ENCODE results near the gene DHX16. TPM values are rescaled to one million over a fixed set of nuclear protein-coding genes. Genes with fewer than 3 reads are reported as not detected.

Gene DHX16
- total RNA-seq, 1 experiment from 2014 or later = 32.2 TPM

- TF ChIP-seq SP1 (CRISPR knock-in tag; conservative IDR thresholded peaks at IDR 0.05) (peak; percentile 41; the same call in 1 of the 2 replicates), E2F5 (CRISPR knock-in tag; IDR thresholded peaks at IDR 0.05) (peak; percentile 77; the same call in 1 of the 2 replicates), ATF1 (CRISPR knock-in tag; IDR thresholded peaks at IDR 0.05) (no peak), TEAD1 (CRISPR knock-in tag; IDR thresholded peaks at IDR 0.05) (peak; percentile 71; the same call in 1 of the 2 replicates), NR2C2 (CRISPR knock-in tag; IDR thresholded peaks at IDR 0.05) (no peak), GABPB1 (CRISPR knock-in tag; IDR thresholded peaks at IDR 0.05) (0 out of 2 replicates have a peak, but pooled peaks have one; percentile 11), E2F1 (CRISPR knock-in tag; IDR thresholded peaks at IDR 0.05) (no peak), SMAD4 (CRISPR knock-in tag; IDR thresholded peaks at IDR 0.05) (no peak), USF2 (CRISPR knock-in tag; IDR thresholded peaks at IDR 0.05) (no peak; the same call in none of the 2 replicates), FOXK1 (CRISPR knock-in tag; IDR thresholded peaks at IDR 0.05) (no peak; the same call in none of the 2 replicates), CBFB (CRISPR knock-in tag; IDR thresholded peaks at IDR 0.05; ENCODE audit: low read depth) (no peak), NFYB (CRISPR knock-in tag; conservative IDR thresholded peaks at IDR 0.05; ENCODE audit: low read depth) (peak; percentile 65), MLX (CRISPR knock-in tag; IDR thresholded peaks at IDR 0.05) (no peak), ZNF512 (CRISPR knock-in tag; IDR thresholded peaks at IDR 0.05; ENCODE audit: borderline replicate concordance) (no peak), RORB (CRISPR knock-in tag; IDR thresholded peaks at IDR 0.05) (no peak), GTF2I (CRISPR knock-in tag; conservative IDR thresholded peaks at IDR 0.05) (no peak), IRF2 (CRISPR knock-in tag; IDR thresholded peaks at IDR 0.05; ENCODE audit: borderline replicate concordance, low read depth) (no peak), GRHL2 (CRISPR knock-in tag; IDR thresholded peaks at IDR 0.05; ENCODE audit: insufficient replicate concordance, severe bottlenecking) (no peak), TCF7 (CRISPR knock-in tag; IDR thresholded peaks at IDR 0.05; ENCODE audit: low read depth) (no peak), AFF4 (CRISPR knock-in tag; IDR thresholded peaks at IDR 0.05; ENCODE audit: borderline replicate concordance) (no peak), ZBTB43 (CRISPR knock-in tag; IDR thresholded peaks at IDR 0.05) (no peak), NFE2L1 (CRISPR knock-in tag; IDR thresholded peaks at IDR 0.05) (peak; percentile 47; the same call in 1 of the 2 replicates), ZBTB21 (CRISPR knock-in tag; IDR thresholded peaks at IDR 0.05; ENCODE audit: borderline replicate concordance) (no peak), PRDM15 (CRISPR knock-in tag; IDR thresholded peaks at IDR 0.05) (no peak)
Measured at GRCh38 chr6:30719791-30720737, 47.3 kb upstream of the DHX16 start, which contains the start of gene TUBB (continued).
